ENCODE results near the gene KCNA3. TPM values are rescaled to one million over a fixed set of nuclear protein-coding genes. Genes with fewer than 3 reads are reported as not detected.
"Not testable (repeated sequence)": the region's sequence is repeated elsewhere in the genome, so short reads cannot be mapped to it uniquely, and the experiment has no call there.

The KCNA3 gene
- total RNA-seq, 1 experiment from 2014 or later = not detected

DNA sequence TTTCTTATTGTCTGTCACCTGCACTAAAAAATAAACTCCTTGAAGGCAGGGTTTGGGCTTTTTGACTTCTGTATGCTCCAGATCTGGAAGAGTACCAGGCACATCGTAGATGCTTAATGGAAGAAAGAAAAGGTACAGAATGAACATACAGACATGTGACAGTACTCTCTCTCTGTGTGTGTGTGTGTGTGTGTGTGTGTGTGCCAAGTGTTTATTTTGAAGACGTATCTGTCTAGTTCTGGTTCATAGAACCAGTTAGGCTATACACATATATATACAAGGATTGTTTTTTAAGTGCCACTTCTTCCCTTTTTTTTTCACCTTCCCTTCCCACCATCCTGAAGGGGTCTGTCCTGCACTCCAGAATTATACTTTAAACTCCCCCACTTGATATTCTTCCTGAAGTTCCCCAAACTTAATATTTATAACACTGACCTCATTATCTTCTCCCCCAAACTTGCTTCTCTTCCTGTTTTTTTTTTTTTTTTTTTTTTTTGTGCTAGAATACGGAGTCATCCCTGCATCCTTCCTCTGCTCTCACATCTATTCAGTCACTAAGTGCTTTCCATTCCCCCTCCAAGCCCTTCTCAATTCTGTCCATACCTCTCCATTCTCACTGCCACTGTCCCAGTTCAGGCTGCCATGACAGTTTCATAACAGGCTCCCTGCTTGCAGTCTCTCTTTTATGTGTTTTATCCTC lies 5.4 kb upstream of the KCNA3 start:
- DNase-seq (ENCODE audit: extremely low read depth, low read depth) = no peak

DNA sequence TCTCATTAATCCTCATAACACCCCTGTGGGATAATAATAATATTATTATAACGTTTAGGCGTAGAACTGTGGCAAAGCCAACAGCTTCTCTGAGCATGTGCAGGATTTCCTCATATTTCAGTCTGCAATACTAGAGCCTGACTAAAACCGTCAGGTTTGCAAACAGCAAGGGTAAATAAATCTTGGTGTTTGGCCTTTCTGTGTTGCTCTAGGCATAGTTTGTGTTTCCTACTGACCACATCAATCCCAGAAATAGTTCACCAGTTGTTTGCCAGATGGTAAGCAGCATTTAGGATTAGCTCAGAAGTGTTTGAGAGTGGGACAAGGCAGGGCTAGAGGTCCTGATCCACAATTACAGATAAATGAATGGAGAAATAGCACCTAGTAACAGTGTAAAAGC lies 2.8 kb upstream of the KCNA3 start:
- no peak for DNase-seq (ENCODE audit: extremely low read depth, low read depth)

- DNase-seq (ENCODE audit: extremely low read depth, low read depth) = no peak
Observed at GRCh38 chr1:110676970-110677369, 2.2 kb upstream of the KCNA3 start.

- no peak for DNase-seq (ENCODE audit: extremely low read depth, low read depth)
Observed at GRCh38 chr1:110675060-110675791, 486 bp upstream of the KCNA3 start.

GRCh38 chr1:110673805-110674336 lies 869 bp downstream of the KCNA3 start:
- DNase-seq (ENCODE audit: extremely low read depth, low read depth) = no peak

GRCh38 chr1:110673197-110673701 lies 1.5 kb downstream of the KCNA3 start:
- DNase-seq (ENCODE audit: extremely low read depth, low read depth) = no peak

DNA sequence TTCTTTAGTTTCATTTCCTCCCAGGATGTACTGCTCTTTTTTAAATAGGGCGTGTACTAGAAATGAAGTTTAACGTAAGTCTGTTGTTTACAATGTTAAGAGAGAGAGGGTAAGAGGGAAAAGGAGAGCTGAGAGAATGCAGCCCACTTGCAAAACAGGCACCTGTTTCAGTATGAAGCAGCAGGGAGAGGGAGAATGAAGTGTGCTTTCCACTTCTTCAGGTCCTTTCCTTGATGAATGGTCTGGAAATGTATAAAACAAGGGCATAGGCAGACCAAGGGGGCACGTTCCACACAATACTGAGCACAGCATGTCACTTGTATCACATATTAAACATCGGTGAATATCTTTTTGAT lies 2.0 kb downstream of the KCNA3 start:
- DNase-seq (ENCODE audit: extremely low read depth, low read depth) = no peak

- DNase-seq (ENCODE audit: extremely low read depth, low read depth) = no peak
Observed at GRCh38 chr1:110672001-110672752, 2.6 kb downstream of the KCNA3 start.

DNA sequence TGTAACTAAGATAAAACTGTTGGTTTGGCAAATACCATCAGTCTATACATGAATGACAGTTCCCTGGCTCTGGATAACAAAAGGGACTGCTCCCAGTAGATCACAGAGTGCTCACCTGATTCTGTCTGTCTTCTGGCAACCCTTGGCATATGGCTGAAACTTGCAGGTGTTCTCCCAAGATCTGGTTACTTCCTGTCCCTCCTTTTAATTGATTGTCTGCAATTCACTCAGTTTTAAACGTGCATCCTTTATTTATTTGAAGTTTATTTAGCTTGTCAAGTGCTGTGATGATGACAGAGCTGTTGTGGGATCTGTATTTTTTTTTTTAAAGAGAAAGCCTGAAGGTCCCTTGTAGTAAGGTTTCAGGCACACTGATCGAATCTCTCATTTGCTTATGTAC lies 3.4 kb downstream of the KCNA3 start:
- no peak for DNase-seq (ENCODE audit: extremely low read depth, low read depth)

DNA sequence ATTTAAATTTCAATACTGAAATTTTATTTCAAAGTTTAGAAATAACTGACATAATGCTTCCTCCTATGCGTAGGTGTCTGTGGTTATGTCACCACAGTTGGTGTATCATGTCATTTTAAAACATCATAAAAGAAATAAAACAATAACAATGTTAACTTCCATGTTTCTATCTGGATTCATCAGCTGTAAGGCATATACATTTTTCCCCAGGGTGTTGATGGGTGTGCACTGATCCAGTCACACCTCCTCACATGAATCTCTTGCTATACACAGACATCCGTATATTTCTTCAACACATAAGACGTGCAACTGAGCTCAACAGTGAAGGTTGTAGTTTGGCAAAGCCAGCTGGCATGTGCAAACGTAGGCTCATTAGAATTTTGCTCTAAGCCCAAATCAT lies 6.2 kb downstream of the KCNA3 start:
- DNase-seq (ENCODE audit: extremely low read depth, low read depth) = no peak

DNA sequence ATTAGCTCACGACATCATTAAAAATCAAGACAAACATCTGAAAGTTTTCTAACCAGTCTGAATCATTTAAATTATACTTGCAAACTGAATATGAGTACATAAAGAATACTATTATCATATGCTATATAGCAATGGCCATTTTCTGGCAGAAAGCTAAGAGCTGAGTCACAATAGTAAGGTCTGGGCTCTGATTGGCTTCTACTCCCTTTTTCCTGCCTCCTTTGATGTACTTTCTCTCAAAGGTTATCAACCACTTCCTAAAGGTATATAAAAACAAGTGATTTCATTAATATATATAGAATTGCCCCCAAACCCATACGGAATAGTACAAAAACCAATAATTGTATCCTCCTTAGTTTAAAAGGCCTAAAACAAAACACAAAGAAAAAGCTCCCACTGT lies 7.0 kb downstream of the KCNA3 start:
- no peak for DNase-seq (ENCODE audit: extremely low read depth, low read depth)

- DNase-seq (ENCODE audit: extremely low read depth, low read depth) = no peak
Observed at GRCh38 chr1:110663241-110663640, 11.5 kb downstream of the KCNA3 start.

DNA sequence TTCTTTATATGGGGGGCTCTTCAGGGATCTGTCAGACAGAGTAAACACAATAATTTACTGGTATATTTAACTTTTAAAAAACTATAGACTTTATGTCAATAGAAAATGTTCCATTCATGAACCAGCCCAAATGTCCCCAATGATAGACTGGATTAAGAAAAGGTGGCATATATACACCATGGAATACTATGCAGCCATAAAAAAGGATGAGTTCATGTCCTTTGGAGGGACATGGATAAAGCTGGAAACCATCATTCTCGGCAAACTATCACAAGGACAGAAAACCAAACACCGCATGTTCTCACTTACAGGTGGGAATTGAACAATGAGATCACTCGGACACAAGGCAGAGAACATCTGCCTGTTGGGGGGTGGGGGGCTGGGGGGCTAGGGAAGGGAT lies 15.2 kb downstream of the KCNA3 start:
- DNase-seq (ENCODE audit: extremely low read depth, low read depth) = not testable (repeated sequence)

DNA sequence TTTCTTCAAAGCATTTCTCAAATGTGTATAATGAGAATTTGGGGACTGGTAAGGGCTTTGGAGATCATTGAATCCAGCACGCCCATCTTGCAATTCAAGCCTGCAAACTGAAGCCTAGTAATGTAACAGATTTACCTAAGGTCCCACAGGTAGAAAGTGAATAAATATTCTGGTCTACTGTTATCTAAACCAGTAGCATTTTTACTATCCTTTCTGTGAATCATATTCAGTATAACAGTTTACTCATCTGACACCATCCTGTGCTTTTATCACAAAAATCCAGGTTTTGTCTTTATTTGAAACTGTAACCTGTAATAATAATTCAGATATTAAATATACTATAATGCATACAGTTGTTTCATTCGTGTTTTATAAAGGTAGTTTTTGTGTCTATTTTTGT lies 17.4 kb downstream of the KCNA3 start:
- no peak for DNase-seq (ENCODE audit: extremely low read depth, low read depth)

- DNase-seq (ENCODE audit: extremely low read depth, low read depth) = no peak
Observed at GRCh38 chr1:110650609-110651008, 24.1 kb downstream of the KCNA3 start.

GRCh38 chr1:110648417-110648816 lies 26.3 kb downstream of the KCNA3 start:
- DNase-seq (ENCODE audit: extremely low read depth, low read depth) = no peak

DNA sequence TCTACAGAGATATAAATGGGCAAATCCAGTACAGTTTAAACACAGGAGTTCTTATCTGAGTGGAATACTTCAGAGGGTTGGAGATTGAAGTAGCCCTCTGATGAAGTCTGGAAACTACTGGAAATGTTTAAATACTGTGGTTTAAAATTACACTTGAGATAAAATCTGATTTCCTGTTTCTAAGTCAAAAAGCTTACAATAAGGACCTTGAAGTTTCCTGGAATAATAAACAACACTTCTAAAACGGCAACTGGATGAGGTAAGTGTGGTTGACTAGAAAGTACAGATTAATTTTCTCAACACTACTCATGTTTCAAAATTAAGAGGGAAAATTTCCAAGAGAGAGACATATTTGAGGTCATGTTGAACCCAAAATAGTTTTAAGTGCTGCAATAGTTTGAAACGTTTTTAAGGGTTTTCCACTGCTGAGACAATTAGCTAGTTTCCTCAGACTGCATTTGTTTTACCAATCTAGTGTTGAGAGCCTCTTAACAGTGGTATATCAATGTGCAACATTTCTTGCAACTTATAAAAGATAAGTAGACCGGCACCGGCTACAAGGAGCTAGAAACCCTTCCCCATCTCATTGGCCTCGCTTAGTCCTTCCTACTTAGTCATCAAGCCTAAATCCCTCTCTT lies 27.4 kb downstream of the KCNA3 start:
- no peak for DNase-seq (ENCODE audit: extremely low read depth, low read depth)

GRCh38 chr1:110645821-110646735 lies 28.7 kb downstream of the KCNA3 start:
- DNase-seq (ENCODE audit: extremely low read depth, low read depth) = no peak

DNA sequence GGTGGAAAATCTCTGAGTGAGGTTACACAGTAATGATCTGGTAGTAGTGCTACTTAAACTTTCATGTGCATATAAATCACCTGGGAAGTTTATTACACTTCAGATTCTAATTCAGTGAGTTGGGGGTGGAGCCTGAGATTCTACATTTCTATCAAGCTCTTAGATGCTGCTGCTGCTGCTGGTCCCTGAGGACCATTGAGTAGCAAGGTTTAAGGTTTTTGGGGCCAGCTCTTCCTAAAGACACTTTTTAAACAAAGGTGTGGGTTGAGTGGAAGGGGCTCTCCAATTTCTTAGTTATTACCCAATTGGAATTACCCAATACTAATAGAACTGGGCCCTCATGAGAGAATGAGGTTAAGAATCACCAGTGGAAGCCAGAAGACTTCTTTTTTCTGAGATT lies 29.5 kb downstream of the KCNA3 start:
- no peak for DNase-seq (ENCODE audit: extremely low read depth, low read depth)
